Activated CD4-positive, alpha-beta T cell treated with anti-CD3 and anti-CD28 coated beads, Interleukin-2, amount 50 U/mL, for 16 hours (primary cell): ENCODE measurements around the gene PARD3.

Experiments
- DNase-seq: peaks from one replicate; pipeline ENCODE4 v3.0.0-alpha.2; 2020

PARD3 gene

DNA sequence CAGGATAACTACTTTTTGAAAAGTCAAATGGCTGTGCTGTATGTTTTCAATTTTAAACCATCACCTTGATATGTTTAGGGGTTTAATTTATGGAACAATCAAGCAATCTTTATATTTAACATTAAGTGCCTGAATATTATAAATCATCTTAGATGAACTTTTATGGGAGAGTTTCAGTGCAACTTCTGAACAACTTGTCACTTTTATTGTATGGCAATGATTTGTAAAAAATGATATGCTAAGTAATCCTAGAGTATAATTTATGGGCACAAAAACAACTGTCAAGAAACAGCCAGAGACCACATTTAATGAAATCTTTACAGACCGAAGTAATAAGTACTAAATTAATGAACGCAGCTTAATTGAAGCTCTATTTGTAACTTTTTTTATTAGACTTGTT, 498.9 kb downstream of the PARD3 start:
- no peak for DNase-seq

DNA sequence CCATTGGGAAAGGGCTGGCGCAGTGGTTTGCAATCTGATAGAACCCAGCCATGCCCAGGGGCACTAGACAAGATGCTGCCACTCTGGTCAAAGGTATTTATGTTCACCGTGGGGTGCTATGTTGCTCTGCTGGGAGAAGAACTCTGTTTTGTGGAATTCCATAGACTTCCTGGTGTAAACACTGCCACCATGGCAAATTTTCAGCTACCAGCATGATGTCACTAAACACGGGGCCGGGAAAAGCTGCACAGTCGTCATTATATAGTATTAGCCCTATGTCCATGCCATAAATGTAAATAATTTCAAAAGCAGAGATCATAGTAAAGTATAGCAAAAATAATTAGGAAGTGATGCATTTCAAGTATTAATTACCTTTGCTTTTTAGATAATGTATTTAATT, 500.6 kb downstream of the PARD3 start:
- no peak for DNase-seq

DNA sequence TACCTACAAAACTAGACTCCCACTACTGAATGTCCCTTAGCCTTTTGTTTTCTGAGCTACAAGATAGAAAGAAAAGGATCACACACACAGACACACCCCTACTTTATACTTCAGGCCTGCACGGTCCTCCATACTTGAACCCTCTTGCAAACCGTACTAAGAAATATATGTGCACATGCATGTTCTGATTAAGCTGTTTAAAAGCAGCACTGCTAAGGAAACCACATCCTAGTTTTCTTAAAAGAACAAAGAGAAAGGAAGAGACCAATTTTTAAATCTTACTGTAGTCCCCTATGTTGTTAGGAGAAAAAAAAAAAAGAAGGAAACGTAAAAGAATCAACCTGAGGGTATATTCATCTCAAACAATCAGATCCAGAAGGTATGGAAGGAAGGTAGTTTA, 501.2 kb downstream of the PARD3 start:
- DNase-seq: no peak

- DNase-seq: no peak
Observed at GRCh38 chr10:34313353-34313752, 501.7 kb downstream of the PARD3 start.

- no peak for DNase-seq
Observed at GRCh38 chr10:34311679-34312078, 503.4 kb downstream of the PARD3 start.

- DNase-seq: no peak
Observed at GRCh38 chr10:34310234-34310633, 504.9 kb downstream of the PARD3 start.

DNA sequence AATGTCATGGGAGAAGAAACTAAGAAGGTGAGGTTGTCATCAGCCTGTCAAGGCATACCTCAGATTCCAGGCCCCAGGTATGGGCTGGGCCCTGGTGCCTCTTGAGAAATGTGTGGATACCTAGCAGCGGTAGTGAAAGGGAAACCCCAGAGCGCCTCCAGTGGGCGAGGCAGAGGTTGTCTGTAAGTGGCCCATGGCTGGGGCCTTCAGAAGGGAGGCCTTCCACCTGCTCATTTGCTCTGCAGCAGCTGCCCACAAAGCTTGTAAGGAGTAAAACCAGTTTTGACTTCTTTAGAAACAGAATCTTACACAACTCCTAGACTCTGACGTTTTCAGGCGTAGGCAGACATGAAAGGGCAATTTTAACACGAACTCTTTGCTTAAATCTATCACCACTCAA, 509.9 kb downstream of the PARD3 start:
- DNase-seq: no peak

DNA sequence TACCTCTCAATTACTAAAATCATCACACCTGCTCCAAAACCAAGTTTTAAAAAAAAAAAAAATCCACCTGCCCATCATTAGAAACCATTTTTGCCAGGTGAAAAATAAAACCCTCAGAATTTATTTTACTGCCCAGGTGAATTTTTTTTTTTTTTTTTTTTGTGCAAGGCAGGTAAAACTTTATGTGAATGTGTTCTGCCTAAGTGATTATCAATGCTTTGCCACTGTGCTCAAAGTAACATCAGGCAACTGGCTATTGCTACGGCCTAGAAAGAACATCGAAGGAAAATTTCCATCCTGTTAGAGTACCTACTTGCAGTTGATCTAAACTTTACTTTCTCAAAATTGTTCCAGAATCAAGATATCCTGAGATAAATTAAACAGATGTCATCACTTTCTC, 512.1 kb downstream of the PARD3 start:
- no peak for DNase-seq

DNA sequence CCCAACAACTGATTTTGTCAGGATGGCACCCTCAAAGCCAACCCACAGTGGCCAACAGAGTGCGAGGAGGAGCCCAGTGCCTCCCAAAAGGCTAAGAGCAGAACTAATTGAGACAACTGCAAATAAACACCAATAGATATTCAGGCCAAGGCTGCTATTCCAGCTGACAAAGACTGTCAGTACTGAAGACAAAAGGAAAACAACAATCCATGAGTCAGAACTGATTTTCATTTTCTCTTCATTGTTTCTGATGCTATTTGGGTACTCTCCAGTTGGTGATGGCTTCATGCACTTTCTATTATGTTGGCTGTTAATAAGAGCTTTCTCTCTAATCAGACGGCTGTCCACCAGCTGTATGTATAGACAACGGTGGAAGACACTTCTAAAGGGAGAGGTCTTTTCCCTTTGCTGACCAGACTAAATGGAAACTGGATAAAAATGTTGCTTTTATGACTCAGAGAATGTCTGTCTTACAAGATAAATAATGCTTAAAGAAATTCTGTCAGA, 515.9 kb downstream of the PARD3 start:
- DNase-seq: no peak

- DNase-seq: no peak
Observed at GRCh38 chr10:34298346-34298818, 516.7 kb downstream of the PARD3 start.

DNA sequence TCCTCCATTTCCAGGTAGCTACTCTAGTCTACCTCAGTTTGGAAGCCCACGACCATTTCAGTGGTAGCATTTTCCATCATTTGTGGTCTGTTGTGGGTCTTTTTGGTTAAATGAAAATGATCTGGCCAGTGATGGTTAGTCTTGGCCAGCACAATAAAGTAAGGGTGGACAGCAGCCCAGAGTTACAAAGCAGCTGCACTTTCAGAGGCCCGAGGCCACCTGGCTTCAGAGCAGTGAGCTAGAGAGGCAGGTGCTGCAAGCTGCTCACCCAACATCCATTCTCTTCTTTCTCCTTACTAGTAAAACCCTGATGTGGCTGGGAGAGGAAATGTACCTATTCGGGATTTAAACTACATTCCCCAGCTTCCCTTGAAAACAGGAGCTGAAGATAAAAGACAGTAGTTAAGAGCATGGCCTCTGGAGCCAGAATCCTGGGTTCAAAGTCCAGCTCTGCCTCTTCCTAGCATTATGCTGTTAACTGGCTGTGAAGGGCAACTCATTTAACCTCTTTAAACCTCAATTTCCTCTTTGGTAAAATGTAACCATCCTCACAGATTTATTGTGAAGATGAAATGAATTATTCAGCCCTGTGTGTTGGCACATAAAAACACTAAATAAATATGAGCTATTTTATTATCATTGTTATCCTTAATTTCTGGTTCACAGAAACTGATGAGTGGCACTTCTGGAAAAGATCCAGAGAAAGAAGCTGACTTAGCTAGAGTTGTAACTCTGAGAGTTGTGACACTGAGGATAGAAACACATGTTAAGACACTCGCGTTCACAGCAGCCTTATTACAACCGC, 517.4 kb downstream of the PARD3 start:
- DNase-seq: no peak

DNA sequence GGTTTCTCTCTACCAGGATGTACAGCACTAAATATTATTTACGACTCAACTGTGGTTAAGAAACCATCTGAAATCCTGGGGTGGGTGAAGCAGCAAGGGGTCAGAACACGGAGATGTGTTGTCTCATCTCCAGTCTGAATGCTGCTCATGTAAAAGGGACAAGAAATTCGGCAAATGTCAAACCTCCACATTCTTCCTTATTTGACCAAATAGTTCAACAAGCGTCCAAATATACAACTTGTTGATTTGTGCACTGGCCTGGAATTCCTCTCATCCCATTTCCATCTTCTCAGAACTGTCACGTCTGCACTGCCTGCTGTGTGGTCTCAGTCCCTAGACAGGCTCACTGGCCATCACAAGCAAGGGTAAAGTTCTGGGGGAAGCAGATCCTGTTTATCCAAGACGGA, 520.0 kb downstream of the PARD3 start:
- DNase-seq: no peak

DNA sequence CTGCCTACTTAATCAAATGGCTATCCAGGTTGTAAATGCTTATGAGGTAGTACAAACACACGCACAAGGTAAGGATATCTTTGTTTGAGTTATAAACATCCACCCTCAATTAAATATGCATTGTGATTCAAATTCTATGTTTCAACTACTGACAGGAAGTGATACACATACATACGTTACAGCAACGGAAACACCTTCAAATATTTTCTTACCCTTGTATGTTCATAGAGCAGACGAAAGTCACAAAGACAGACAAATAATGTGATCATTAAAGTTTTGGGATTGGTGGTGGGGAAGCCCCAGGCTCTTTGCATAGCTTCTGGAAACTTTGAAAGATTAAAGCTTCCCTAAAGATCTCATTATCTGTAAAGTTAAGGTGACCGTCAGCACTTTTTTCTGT, 521.0 kb downstream of the PARD3 start:
- DNase-seq: no peak

DNA sequence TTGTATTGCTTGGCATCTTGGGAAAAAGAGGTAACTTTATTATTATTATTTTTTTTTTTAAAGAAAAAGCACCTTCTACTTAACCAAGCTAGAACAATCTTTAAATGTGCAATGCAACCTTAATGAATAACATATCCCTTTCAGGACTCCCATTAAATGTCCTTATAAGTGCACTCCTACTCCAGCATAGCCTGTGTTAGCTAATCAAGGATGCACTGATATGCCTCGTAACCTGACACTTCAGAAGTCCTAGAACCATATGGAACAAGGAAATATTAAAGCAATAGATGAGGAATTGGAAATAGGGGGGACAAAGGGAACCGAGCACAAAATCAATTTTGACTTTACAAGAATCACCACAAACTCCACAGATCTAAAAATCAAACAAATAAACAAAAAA, 522.4 kb downstream of the PARD3 start:
- DNase-seq: no peak

DNA sequence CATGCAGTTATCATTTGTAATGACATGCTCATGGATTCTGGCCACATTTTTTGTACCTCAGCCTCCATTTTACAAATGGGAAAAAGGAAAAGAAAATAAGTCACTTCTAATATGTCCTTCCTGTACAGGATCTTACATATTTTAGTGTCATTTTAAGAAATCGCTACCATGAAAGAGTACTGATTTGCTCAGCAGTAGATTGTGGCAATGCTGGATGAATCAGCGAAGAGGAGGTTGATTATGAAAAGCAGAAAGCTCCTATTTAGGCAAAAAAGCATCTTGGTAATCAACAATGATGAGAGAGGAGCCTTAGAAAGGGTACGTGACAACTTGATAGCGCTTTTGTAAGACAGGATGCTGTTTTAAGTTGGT, 522.9 kb downstream of the PARD3 start:
- DNase-seq: peak; percentile 46

GRCh38 chr10:34291466-34292193, 523.5 kb downstream of the PARD3 start:
- peak; percentile 28 for DNase-seq

DNA sequence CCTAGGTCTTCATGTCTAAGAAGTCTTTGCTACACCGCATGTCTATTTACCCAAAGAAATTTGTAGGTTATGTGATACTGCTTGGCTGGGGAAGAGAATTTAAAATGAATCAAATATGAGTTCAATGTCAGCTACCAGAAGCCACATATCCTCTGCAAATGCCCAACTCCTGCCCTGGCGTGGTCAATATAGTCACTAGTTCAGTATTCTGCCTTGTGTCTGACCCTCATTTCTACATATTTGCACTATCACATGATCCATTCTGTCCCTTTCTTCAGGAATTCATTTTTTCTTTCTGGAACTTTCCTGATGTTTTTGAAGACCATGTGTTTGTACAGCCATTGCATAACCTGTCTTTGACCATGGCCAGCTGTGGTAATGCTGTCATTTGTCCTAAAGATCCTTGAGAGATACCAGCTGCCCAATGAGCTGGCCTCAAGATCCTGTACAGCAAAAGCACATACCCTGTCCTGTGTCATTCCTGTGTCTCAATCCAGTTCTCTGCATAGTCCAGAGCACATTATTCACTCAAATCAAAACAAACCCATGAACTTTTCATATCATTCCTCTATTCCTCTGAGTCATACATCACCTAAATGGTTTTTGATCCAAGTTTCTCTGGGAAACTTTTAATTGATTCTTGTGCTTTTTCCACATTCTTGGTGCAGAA, 524.5 kb downstream of the PARD3 start:
- no peak for DNase-seq

DNA sequence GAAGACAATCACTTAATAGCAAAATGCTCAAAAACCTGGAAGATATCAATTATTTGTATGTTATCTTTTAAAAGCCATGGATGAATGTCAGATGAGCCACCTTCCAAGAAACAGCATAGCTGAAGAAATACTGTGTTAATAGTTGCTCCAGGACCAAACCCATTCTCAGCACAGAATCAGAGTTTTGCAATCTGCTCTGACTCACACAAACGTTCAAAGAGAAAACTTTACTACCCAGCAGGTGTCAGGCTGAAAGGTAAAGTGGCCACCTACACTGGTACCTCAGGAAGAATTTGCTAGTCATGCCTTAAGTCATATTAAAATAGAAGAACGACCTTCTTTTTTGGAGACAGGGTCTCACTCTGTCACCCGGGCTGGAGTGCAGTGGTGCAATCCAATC, 526.5 kb downstream of the PARD3 start:
- no peak for DNase-seq

GRCh38 chr10:34286136-34286739, 528.9 kb downstream of the PARD3 start:
- DNase-seq: no peak

- peak; percentile 43 for DNase-seq
Observed at GRCh38 chr10:34281661-34282582, 533.2 kb downstream of the PARD3 start.

GRCh38 chr10:34280599-34281374, 534.3 kb downstream of the PARD3 start:
- DNase-seq: peak; percentile 73
